GM18526 (cell line): ENCODE results near the gene DOCK8.

Experiments used
- POLR2A ChIP-seq: IDR thresholded peaks from 3 replicates; pipeline ENCODE4 v1.6.1; 2011; ENCODE audit not compliant: insufficient read length; ENCODE audit errors: extremely low read depth

Gene DOCK8

DNA sequence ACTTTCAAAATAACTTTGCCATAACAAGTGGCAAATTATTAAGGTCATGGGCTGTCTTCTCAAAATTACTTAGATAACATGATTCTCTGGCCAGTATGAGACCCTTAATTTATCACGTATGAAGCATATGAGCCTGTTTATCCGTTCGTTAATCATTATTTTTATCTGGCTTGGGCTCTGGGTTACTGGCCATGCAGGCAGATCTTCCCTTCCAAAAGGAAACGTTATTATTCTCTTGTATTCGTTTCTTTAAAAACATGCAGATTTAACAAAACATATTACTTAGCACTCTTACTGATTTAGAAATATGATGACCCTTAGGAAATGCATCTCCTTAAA, 148.6 kb downstream of the DOCK8 start:
- no peak for TF ChIP-seq POLR2A

DNA sequence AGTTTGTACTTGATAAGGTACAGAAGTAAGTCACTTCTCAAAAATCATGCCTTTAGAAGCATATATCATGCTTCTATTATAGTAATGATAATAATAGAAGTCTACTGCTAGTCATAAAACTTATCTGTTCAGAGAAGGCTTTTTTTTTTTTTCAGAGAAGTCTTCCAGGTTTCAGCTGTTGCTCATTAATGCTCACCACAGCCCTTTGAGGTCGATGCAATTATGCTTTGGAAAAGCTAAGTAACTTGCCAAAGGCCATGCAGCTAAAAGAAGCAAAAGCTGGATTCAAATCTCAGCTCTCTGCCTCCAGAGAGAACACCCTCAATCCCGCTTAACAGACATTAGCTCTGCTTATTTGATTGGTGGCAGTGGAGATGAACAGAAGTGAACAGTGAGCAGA, 150.8 kb downstream of the DOCK8 start:
- TF ChIP-seq POLR2A, result no peak

DNA sequence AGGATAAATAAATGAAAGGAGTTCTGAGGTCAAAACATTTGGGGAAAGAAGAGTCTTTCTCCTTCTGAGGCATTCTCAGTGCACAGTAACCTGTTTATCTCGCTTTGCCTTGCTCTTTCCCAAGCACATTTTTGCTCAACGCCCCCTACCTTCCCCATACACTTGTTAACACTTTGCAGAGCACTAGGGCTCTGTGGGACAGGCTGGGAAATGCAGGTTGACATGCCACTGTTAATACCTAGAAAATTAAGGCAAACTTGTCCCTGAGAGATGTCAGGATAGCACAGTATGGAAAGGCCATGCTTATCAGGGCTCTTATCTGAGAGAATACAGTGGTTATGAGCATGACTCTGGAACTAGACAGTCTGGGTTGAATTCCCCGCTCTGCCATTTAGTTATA, 152.0 kb downstream of the DOCK8 start:
- no peak for TF ChIP-seq POLR2A

DNA sequence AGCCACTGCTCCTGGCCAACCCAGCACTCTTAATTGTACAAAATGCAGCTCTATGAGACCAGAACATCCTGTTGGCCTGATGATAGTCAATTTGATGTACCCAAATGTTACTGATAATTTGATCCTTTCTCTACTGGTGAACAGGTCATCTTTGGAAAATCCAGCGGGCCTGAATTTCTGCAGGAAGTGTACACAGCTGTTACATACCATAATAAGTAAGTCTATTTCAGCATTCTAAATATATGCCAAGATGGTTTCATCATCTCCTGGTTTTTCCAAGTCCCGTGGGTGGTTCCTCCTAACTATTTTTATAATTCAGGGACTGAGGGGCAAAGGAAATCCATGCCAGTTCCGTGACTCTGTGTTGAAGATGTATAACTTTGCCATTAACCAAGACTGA, 155.4 kb downstream of the DOCK8 start:
- TF ChIP-seq POLR2A, result no peak

DNA sequence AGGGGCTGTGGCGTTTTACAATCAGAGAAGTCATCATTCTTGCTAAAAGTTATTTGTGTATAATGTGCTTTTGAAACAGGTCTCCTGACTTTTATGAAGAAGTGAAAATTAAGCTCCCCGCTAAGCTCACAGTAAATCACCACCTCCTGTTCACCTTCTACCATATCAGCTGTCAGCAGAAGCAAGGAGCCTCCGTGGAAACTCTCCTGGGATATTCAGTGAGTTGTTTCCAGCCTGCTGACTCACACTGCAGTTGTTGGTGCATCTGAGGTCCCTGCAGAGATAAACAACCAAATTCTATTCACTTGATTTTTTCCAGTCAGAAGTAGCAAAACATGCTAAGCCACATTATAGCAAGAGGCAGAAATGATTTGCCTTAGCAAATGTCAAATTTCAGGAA, 156.7 kb downstream of the DOCK8 start:
- no peak for TF ChIP-seq POLR2A

DNA sequence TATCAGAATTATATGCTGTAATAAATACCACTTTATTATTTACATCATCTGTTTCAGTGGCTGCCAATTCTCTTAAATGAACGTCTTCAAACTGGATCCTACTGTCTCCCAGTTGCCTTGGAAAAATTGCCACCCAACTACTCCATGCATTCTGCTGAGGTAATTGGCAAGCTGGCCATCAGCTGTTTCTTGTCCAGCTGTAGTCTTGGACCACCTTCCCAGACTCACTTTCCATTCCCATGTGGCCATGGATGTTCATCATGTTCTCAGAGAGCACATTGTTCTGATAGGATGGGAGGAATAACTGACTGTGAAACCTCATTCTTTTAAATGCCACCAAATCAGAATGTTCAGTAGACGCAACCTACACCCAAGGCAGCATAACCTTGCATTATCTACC, 157.5 kb downstream of the DOCK8 start:
- no peak for TF ChIP-seq POLR2A

DNA sequence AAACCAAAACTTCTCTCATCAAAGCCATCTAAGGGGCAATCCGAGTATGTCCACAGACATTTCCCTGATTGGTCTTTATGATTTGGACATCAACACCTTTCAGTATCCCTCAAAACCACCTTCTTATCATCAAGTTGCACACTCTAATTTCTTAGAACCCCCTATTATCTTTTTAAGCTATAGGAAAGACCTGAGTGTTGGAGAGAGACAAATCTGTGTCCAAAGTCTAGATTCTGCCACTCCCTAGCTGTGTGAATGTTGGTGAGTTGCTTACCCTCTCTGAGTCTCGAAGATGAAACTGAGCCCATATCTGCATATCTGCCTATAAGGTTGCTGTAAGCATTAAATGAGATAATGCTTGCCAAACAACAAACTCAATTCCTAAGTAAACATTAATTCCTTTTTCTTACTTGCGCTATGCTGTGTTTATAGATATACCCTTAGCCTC, 159.1 kb downstream of the DOCK8 start:
- TF ChIP-seq POLR2A, result no peak

DNA sequence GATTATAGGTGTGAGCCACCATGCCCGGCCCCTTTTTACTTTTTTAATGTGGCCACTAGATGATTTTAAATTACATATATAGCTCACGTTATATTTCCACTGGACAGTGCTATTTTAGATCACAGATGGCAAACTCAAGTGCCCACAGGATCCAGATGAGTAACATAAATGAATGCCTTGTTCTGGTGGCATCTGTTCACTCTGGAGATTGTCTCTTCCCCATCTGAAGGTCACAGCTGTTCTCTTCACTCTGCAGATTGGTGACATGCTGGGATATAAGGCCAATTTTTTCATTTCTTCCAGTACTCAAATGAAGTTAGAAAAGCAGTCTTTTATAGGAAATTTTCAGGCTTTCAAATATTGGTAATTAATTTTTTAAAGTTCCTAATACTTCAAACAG, 160.1 kb downstream of the DOCK8 start:
- TF ChIP-seq POLR2A, result no peak

DNA sequence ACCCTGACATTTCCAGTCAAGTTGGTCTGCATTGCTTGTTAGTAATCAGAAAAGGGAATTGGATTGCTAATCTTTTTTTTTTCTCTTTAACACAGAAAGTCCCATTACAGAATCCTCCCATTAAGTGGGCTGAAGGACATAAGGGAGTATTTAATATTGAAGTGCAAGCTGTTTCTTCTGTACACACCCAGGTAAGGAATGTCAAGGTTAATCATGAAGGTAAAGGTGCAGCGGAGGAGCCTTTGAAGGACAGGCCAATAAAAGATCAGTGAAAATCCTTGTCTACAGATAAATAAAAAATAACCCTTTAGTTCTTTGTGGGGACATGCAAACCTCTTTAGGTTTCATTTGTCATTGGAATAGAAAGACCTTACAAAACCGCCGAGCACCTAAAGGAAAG, 161.4 kb downstream of the DOCK8 start:
- no peak for TF ChIP-seq POLR2A

DNA sequence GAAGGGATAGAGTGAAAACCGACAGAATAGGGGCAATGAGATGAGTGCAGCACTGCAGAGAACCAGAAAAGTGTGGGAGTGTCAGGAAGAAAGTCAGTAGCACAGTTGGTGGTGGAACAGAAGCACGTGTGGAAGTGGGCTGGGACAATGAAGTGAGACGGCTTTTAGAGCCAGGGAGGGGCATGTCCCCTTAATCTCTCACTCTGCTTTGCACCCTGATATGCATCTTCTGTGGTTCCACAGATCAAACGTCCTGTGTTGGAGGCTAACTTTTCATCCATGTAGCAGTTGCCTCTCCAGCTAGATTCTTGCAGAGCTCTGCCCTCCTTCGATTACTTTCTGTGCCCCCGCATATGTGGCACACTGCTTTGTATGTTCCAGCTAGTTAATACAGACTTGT, 163.6 kb downstream of the DOCK8 start:
- TF ChIP-seq POLR2A, result no peak

DNA sequence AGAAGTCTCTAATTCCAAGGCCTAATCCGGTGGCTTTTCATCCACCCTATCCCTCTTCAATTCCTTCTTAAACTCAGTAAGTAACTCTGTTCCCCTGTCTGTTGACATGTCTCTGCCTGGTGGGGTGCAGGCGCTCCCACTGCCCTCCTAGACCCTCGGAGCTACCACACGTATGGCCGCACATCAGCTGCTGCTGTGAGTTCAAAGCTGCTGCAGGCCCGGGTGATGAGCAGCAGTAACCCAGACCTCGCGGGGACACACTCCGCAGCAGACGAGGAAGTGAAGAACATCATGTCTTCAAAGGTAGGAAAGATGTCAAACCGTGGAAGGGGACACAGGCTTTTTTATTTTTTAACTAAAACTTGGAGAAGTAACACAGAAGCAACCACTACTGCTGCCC, 167.7 kb downstream of the DOCK8 start:
- no peak for TF ChIP-seq POLR2A

DNA sequence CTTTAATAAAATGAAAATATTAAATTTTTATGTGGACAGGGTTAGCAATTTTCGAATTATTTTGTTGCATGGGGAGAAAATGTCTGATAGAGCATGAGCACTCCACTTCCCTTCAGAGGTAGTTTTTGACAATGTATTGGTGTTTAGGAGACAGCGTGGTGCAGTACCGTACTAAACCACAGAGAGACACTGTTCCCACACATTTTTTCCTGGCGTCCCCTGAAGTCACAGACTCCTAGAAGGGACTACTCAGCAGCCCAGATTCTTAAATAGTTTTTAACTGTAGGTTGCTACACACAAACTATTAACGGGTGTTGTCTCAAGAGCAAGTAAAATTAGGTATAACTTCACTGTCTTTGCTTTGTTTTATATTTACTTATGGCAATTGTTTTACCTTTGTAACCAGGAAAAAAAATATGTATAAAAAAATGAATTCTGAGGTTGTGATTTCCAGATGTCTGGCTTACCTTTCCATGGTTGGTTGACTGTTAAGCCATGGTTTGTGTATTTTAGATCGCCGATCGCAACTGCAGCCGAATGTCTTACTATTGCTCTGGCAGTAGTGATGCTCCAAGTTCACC, 171.2 kb downstream of the DOCK8 start:
- TF ChIP-seq POLR2A, result no peak

DNA sequence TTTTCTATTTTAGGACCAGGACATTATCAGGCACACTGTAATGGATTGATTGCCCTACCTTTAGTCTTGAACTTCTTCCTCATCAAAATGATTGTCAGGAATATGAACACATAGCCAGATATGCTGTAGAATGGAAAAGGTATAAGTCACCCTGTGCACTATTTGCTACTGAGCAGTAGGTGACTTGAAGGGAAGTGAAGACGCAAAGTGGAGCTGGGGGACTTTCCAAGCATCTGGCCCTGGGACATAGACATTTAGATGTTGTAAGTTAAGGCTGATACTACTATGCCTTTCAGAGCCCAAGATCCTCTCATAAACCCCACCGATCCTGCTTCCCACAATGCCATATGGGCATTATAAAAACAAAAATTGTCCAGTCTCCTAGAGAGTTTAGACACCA, 174.5 kb downstream of the DOCK8 start:
- no peak for TF ChIP-seq POLR2A

DNA sequence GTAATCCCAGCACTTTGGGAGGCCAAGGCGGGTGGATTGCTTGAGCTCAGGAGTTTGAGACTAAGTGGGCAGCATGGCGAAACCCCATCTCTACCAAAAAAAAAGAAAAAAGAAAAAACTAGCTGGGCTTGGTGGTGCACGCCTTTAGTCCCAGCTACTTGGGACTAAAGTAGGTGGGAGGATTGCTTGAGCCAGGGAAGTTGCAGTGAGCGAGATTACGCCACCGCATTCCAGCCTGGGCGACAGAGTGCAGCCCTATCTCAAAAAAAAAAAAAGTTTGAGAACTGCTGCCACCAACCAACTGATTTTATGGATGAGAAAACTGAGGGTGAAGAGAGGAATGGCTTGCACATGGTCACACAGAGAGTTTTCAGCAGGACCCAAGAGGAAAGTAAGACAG, 175.1 kb downstream of the DOCK8 start:
- TF ChIP-seq POLR2A, result no peak

DNA sequence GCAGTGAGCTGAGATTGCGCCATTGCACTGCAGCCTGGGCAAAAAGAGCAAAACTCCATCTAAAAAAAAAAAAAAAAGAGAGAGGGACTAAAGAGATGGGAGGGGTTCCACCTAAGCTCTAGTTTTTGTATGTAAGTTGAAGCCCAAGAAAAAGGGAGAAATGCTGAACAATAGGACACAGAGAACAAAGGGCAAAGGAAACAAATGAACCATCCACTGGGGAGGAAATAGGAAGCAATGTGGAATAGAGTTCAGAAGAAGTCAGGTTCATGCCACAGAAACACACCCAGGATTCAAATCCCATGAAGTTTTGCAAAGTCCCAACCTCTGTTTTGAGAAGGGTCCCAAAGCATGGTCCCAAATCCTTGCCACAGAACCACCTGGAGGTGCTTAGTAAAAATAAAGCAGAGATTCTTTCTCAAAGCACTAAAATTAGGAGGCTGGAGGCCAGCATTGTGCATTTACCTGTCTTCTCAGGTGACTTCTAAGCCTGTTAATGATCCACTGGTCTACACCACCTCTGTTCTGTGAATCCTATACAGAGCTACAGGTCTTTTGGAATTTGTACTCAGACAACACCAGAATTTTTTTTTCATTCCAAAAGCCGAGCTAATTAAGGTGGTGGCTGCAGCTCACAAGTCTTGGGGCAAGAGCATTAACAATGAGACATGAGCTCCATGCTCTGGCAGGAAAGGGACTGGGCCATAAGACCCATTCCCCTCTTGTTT, 177.6 kb downstream of the DOCK8 start:
- TF ChIP-seq POLR2A, result no peak

DNA sequence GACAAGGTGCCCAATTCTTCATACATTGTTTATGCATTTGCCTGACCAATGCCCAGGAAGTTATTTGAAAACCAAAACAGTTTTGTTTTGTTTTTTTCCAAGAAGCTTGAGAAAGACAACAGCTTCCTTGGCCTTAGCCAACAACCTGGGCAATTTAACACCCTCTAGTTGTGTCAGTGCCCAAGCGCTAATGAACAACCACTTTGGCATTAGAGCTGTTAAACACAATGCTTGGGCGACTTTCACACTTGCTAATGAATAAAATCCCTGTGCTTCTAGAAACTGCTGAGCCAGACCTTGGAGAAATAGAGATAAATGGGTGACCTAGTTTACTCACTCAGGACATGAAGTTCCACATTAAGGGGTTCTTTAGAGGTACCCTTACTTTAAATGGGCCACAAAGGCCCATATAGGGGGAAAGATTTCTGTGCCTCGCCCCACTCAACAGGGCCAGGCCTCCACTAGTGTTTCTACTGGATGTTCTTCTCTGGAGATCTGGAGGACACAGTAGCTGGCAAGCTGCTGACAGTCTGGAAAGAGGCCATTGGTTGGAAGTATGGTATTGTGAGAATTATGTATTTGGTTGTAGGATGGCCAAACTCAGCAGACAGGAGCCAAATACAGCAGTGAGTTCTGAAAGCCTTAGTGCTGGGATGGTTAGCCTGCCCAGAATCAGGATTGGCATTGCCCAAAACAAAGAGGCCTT, 179.8 kb downstream of the DOCK8 start:
- no peak for TF ChIP-seq POLR2A

DNA sequence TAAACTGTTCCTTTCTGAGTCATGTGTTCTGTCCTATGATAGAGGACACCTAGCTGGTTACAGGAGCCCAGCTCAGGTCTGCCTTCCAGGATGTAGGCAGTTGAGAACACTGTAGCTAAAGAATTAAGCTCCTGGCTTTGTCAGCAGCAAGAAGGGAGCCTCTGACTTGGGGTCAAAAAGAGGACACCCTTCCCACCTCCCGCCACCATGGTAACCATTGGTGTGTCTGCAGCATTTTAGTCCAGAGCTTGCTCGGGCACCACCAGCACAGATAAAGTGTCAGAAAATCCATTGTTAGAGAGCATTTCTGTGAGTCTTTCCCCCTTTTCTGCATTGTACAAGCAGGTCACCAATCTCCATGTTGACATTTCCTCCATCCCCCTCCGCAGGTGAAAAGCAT, 181.7 kb downstream of the DOCK8 start:
- no peak for TF ChIP-seq POLR2A

DNA sequence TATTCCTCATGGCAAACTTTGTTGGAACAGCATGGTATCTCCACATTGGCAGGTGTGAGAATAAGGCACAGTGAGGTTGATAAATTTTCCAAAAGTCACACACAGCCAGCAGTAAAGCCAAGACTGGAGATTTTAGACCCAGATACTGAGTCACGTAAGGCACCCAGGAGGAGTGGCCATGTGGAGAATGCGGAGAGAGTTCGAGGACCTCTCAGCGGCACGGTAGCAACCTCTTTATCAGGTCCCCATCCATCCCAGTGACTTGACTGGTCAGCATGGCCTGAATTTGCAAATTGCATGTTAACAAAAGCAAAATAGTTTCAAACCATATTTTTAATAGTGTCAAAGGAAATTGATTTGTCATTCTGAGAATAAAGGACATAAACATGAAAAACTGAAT, 183.4 kb downstream of the DOCK8 start:
- no peak for TF ChIP-seq POLR2A
